ENCODE data around the gene DSP. TPM values are rescaled to one million over a fixed set of nuclear protein-coding genes. Genes with fewer than 3 reads are reported as not detected.
A peak's percentile ranks its signal among the peaks of the same experiment; 100 is the strongest.

The DSP gene
- total and polyA plus RNA-seq, 10 of the 15 experiments (the other 5 are each of a cell fraction or from before 2014, with no cell fraction given), result under 0.01 to 0.36 (median 0.04) TPM; not detected in 4

GRCh38 chr6:7543789-7544424 is 2.4 kb downstream of the DSP start (continued):
- TF ChIP-seq USF1 (IDR thresholded peaks at IDR 0.05; ENCODE audit: borderline replicate concordance, extremely low read length, insufficient read depth, low read depth, low read length) (no peak), CBX3 (IDR thresholded peaks at IDR 0.05; ENCODE audit: borderline replicate concordance, low read depth) (no peak), NBN (IDR thresholded peaks at IDR 0.05) (no peak), ZBED1 (IDR thresholded peaks at IDR 0.05; ENCODE audit: borderline replicate concordance) (no peak), ZNF687 (IDR thresholded peaks at IDR 0.05) (no peak), NR2C1 (IDR thresholded peaks at IDR 0.05) (no peak)

GRCh38 chr6:7544597-7544996 is 3.1 kb downstream of the DSP start:
- Histone ChIP-seq H3K9me3 (replicated peaks; ENCODE audit: control insufficient read depth, insufficient read depth, low read length) (no peaks in the 10 kb centered on the region), H3K79me2 (ENCODE audit: control insufficient read depth, insufficient read depth, low read length) (no peaks in the 10 kb centered on the region), H2AFZ (ENCODE audit: control insufficient read depth, low read depth, low read length) (no peak overlapping the region), H3K9ac (ENCODE audit: control insufficient read depth, insufficient read depth, low read length) (no peak overlapping the region), H3K36me3 (ENCODE audit: control insufficient read depth in 2 of 2, insufficient read depth in 2 of 2, low read length in 1 of 2) (no peaks in the 10 kb centered on the region), H3K27me3 (replicated peaks in 1 of 2; ENCODE audit: control insufficient read depth in 2 of 2, insufficient read depth in 2 of 2, low read length in 1 of 2) (peaks cover 13 to 21% of the 10 kb centered on the region in 2 experiments), H3K4me3 (no peak overlapping the region), H3K27ac (ENCODE audit: control insufficient read depth, insufficient read depth) (no peak overlapping the region), H3K4me2 (ENCODE audit: control insufficient read depth, insufficient read depth) (no peak overlapping the region), H4K20me1 (ENCODE audit: control insufficient read depth, insufficient read depth) (no peaks in the 10 kb centered on the region), H3K4me1 (ENCODE audit: control insufficient read depth, insufficient read depth, low read length) (no peaks in the 10 kb centered on the region)
- in situ Hi-C loops (cut with MboI), result no loop called here
- SMC1A ChIA-PET (ENCODE audit: uncharacterized antibody, unreplicated experiment), result no interaction called here
- RAD21 ChIA-PET (ENCODE audit: unreplicated experiment), result no interaction called here
- WGBS (ENCODE audit: insufficient coverage, insufficient replicate concordance, low lambda C conversion rate, missing lambda C conversion rate), result 0% methylated on average over 3 of the region's 3 CpGs
- BruUV-seq (replicated peaks), result no TSS peak
- ATAC-seq, result no peak
- CTCF ChIA-PET, result no interaction called here
- FAIRE-seq, result no peak
- no peak for DNase-seq (ENCODE audit: low read depth, low spot score)
- intact Hi-C loops (cut with micrococcal nuclease; ENCODE audit: unreplicated experiment), result no loop called here
- TF ChIP-seq EZH2 (IDR thresholded peaks at IDR 0.05; ENCODE audit: borderline replicate concordance, control insufficient read depth, low read depth, low read length), result 0 out of 2 replicates have a peak, but pooled peaks have one; percentile 57
- TF ChIP-seq NFYA (IDR thresholded peaks at IDR 0.05; ENCODE audit: borderline replicate concordance, low read depth, low read length), result no peak
- POLR2A ChIA-PET, result no interaction called here
